Islet of Langerhans (tissue), 1 donor: ENCODE data around the gene HYCC1.

Experiments used
- FAIRE-seq: peaks from one replicate; lab custom pipeline; 2011; peaks lifted over from hg19 to GRCh38; lab: Jason Lieb, UNC

The HYCC1 gene

DNA sequence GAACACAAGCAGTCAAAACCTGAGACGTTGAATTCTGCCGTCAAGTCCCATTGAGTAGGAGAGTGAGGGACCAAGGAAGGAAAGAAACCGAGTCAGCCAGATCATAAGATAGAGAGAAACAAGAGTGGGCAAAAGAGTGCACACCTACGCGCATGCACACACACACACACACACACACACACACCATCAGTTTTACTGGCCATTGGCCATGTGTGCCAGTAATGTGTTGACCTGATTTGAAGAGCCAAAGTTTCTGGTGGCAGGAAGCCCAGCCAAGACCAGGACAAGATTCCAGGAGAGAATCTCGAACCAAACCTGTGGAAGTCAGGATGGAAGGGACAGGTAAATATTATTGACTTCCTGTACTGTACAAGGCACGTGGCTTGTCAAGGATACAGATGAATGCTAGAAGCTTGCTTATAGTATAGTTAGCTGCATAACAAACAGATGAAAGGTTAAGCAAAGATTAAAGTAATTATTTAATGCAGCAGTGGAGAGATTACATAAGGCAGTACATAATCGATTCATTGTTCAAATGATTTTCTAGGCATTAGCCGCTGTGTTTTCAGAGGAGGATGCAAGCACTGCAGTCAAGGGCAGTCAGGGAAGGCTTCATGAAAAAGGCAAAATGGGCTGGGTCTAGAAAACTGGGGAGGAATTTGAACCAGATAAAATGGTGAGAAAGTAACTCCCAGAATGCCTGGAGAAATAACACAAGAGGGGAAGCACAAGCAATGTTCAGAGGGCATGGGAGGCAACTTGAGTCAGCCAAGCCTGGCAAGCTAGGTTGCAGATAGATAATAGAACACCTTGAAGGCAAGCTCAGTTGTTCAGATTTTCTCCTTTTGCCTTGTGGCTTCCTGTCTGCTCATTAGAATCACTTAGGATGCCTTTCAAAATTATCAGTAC lies 2.7 kb upstream of the HYCC1 start:
- no peak for FAIRE-seq

GRCh38 chr7:23014681-23015080 lies 751 bp upstream of the HYCC1 start:
- FAIRE-seq: no peak

DNA sequence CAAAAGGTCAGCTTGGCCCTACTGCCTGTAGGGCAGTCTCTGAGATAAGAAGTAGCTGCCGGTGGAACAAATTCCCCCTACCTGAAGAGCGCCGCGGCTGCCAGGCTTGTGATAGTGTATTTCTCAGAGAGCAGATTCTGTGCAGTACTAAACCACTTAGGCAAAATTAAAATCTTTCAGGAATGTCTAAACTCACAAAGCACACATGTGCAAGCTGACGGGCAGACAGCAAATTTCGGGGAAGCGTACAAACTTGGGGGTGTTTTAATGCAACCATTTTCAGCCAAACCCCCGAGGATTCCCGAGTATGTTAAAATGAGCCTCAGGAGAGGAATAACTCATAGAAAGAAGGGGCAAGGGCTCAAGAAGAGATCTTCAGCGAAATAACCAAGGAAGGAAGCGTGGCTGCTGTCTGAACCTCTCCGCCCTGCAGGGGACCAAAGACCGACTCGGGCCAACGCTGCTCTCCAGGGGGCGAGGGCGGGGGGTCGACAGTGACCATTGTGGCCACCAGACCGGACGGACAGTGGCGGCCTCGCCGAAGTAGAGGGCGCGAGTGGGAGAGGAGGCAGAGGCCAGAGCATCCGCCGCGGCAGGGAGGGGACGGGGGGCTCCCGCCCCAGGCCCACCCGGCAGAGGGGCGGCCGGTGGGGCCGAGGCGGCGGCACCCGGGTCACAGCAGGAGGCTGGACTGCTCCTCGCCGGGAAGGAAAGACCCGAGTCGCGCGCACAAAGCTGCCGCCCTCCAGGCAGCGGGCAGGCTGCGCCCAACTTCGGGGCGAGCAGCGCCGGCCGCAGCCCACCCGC lies 819 bp downstream of the HYCC1 start:
- FAIRE-seq: no peak

DNA sequence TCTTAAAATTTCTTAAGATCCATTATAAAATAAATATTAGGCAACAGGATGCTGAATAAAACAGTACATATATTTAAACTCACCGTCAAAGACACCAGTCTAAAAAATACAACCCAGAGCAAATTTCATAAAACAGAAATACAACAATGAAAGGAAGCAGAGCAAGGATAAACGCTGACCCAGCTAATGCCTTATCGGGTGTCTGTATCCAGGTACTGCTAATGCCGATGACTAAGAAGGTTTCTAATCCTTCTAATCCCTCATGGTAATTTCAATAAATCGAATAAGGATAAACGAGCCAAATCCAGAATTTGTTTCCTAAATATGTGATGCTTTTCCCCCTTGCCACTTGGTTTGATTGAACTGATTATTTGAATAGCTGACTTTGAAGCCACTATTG lies 1.7 kb downstream of the HYCC1 start:
- no peak for FAIRE-seq

DNA sequence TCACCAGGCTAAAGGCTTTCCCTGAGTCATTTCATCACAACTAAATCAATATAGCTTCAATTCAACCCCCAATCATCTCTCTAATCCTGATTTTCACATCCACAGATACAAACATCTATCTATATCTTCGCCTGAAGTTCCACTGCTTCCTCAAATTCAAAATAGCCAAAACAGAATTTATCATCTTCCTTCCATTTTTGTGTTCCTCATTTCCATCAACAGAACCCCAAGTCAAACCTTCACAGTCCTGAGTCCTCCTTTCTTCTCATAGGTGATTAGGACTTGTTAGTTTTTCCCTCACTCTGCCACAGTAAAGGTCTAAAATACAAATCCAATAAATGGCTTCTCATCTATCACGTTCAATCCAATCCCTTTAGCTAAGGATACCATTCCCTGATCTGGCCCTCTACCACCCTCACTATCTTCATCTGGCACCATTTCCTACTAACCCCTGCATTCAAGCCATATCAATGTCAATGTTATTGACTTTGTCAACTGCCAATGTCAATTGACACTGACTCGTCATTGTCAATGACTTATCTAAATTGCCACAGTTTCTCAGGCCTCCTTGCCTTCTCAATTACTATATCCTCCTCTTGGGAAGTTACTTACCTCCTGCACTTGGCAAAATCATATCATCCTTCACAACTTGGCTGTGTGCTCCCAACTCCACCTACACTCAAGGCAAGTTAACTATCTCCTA lies 2.6 kb downstream of the HYCC1 start:
- FAIRE-seq: no peak

DNA sequence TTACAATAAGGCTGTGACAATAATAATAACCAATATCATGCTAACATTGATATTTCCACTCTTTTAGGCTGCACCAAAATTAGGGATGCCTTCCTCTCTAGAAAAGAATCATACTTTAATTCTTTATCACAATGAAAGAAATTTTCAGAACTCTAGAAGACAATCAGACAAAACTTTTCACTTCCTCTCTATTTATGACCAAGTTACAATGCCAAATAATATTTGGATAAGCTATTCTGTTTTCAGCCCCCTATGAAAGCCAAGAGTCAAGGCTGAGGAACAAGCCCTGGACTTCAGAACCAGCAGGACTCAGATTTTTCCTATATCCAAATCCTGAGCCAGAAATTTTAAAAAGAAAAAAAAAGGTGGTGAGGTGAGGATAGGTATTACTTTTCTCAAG lies 4.6 kb downstream of the HYCC1 start:
- no peak for FAIRE-seq

GRCh38 chr7:23004247-23004520 lies 9.7 kb downstream of the HYCC1 start:
- FAIRE-seq: no peak

GRCh38 chr7:23003505-23004246 lies 10.3 kb downstream of the HYCC1 start:
- FAIRE-seq: no peak

- no peak for FAIRE-seq
Measured at GRCh38 chr7:23002698-23003097, 11.2 kb downstream of the HYCC1 start.

DNA sequence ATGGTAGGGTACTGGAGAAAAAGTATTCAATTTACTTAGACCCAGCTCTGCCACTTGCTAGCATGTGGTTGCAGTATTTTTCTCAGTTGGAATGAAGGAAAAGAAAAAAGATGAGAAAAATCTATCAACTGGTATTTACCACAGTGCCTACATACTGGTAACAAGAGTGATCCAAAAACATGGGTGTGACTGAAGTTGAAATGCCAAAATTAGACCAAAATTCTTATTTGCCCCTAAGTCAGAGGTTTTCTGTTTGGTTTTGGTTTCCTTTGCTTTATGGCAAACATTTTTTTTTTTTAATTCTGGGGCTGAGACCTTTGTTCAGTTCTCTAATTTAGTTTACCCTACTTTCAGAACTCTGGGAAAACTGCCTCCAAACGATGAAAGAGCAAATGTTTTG lies 12.3 kb downstream of the HYCC1 start:
- FAIRE-seq: no peak

DNA sequence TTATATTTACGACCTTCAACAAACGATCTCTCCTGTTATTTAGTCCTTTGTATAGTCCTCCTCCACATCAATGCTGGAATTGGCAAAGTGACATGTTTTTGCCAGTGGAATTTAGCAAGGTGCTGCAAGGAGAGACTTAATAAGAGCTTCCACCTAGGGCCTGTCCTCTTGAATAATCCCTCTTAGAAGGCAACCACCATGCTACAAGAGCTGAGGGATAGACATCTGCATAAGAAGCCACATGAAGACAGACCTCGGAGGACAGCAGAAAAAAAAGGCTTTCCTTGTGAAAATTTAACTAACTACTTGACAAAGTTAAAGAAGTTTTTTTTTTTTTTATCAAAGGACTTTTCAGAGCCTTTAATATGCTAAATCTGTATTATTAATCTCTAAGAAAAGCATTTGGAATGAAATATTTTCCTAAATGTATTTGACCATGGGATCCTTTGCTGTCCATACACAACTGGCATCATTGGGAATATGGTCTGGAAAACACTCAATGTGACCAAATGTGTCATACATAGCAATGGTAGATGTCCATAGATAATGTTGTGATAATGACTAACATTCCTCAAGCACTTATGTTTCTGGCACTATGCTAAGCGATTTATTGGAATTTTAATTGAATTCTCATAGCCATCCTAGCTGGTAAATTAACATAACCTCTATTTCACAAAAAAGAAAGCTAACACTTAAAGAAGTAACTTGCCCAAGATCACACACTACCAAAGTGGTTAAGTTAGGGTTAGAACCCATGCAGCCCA lies 13.2 kb downstream of the HYCC1 start:
- FAIRE-seq: no peak

- no peak for FAIRE-seq
Measured at GRCh38 chr7:22998519-22998896, 15.4 kb downstream of the HYCC1 start.

DNA sequence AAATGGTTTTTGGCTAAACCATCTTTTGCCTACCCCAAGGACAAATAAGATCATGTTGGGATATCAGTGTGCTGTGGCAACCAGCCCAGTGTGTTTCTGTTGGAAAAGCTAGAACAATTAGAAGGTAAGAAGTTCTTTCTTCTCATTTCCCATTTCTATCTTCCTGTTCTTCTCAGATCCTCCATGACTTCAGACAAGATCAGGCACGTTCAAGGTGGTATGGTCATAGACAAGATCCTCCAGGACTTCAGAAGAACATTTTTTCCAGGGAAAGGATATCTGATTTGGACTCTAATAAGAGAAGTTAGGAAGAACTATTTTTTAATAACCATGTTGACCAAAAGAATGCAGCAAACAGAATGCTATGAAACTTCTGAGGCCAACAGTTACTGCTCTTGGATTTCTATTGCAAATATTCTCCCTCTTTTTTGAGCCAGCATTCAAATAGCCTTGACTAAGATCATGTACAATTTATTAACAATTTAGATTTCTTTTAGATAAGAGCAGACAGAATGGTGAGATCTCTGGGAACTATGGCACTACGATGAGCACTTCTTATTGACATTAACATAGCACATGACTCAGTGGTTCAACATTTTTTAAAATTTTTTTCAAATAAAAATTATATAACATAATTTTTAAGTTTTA lies 15.9 kb downstream of the HYCC1 start:
- FAIRE-seq: no peak

DNA sequence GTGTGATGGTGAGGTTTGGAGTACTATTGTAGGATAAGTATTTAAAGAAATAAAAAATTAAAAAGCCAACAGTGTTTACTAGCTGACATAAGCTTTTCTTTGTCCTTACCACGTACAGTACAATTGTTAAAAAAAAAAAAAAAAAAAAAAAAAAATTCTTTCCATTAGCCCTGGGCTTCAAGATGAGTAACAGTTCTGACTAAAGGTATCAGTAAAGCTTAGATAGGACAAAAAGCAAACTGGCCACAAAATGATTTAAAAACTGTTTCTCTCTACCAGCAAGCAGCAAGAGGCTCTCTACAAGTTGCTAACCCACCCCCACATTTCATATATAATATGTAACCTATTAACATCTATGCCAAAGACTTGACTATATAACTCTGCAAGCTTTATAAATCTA lies 17.5 kb downstream of the HYCC1 start:
- FAIRE-seq: no peak

GRCh38 chr7:22995011-22995410 lies 18.9 kb downstream of the HYCC1 start:
- no peak for FAIRE-seq

DNA sequence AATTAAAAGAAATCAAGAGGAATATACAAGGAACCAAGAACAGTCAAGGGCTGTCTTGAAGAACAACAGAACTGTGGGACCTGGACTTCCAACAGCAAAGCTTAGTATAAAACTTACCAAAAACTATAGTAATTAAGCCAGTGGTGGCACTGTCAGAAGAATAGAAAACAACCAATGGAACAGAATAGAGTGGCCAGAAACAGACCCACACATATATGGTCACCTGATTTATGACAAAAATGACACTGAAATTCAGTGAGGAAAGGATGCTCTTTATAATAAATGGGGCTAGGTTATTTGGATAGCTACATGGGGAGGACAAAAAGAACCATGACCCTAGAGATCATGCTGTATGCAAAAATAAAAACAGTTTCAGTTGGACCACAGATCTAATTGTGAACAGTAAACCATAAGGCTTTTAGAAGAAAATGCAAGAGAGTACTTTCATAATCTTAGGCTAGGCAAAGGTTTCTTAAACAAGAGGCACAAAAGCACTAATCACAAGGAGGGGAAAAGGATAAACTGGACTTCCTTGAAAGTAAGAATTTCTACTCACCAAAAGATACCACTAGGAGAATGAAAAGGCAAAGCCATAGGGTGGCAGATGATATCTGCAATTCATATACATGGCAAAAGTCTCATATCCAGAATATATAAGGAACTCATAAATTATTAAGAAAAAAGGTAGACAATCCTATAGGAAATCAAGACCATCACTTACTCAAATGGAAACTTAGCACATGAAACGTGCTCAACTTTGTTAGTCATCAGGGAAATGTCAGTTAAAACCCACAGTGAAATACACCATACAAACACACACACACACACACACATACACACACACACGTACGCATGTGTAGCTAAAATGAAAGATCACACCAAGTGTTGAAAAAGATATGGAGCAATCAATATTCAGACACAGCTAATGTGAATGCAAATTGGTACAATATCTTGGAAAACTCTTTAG lies 20.8 kb downstream of the HYCC1 start:
- no peak for FAIRE-seq

DNA sequence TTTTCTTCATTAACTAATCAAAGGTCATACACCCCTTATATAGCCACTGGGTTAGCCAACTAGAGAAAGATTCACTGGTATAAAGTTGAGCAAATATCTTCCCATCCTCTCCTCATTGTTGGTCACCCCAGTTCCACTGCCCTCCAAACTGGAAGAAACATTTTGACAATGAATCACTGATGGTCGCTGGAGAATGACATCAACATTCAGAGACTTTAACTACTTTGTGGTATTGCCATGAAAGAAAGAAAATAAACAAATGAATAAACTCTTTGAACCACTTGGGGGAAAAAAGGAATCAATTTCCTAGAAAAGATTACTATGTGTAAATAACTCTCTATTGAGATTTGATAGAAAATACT lies 23.4 kb downstream of the HYCC1 start:
- no peak for FAIRE-seq

- FAIRE-seq: no peak
Measured at GRCh38 chr7:22989643-22990587, 24.0 kb downstream of the HYCC1 start.

GRCh38 chr7:22985436-22985835 lies 28.5 kb downstream of the HYCC1 start:
- FAIRE-seq: no peak
